KBM-7 (cell line): ENCODE measurements around the gene ZNF488.

Source experiments
- DNase-seq: peaks from one replicate; pipeline ENCODE4 v3.0.0-alpha.2; 2015
- in situ Hi-C: fragments of 300-500 bp; cut with MboI; formaldehyde crosslinking; loops from 2 replicates; pipeline ENCODE4 v1.14.3; 2020; ENCODE audit warnings: low sequenced_read_pairs, low pct_unique_long_range_greater_than_20kb, mixed read lengths

ZNF488 gene

GRCh38 chr10:47357131-47357582 lies 26.9 kb downstream of the ZNF488 start:
- no peak for DNase-seq
- in situ Hi-C loops = no loop called here

GRCh38 chr10:47356708-47357107 lies 27.4 kb downstream of the ZNF488 start:
- in situ Hi-C loops = no loop called here
- no peak for DNase-seq

- DNase-seq = no peak
- in situ Hi-C loops = no loop called here
Observed at GRCh38 chr10:47354900-47355299, 29.2 kb downstream of the ZNF488 start.

- in situ Hi-C loops = no loop called here
- no peak for DNase-seq
Observed at GRCh38 chr10:47354165-47354564, 29.9 kb downstream of the ZNF488 start.

GRCh38 chr10:47353351-47353750 lies 30.7 kb downstream of the ZNF488 start:
- in situ Hi-C loops = no loop called here

GRCh38 chr10:47351899-47352815 lies 31.9 kb downstream of the ZNF488 start:
- in situ Hi-C loops = no loop called here
- DNase-seq = no peak

More at GRCh38 chr10:47353351-47353750, 30.7 kb downstream of the ZNF488 start:
- no peak for DNase-seq

- in situ Hi-C loops = no loop called here
Observed at GRCh38 chr10:47350671-47351640, 33.1 kb downstream of the ZNF488 start.

GRCh38 chr10:47349941-47350371 lies 34.1 kb downstream of the ZNF488 start:
- in situ Hi-C loops = no loop called here
- DNase-seq = no peak

More at GRCh38 chr10:47350671-47351640, 33.1 kb downstream of the ZNF488 start:
- no peak for DNase-seq

- in situ Hi-C loops = no loop called here
- no peak for DNase-seq
Observed at GRCh38 chr10:47349516-47349915, 34.6 kb downstream of the ZNF488 start.

GRCh38 chr10:47348661-47349470 lies 35.2 kb downstream of the ZNF488 start:
- DNase-seq = no peak
- in situ Hi-C loops = no loop called here

- in situ Hi-C loops = no loop called here
- no peak for DNase-seq
Observed at GRCh38 chr10:47348138-47348651, 35.9 kb downstream of the ZNF488 start, which contains the start of gene RBP3. RBP3 (plus strand) TSS chr10:47348363; CDS start chr10:47348485, 122 bp downstream.

GRCh38 chr10:47347303-47347675 lies 36.8 kb downstream of the ZNF488 start:
- in situ Hi-C loops = no loop called here
- DNase-seq = no peak

- in situ Hi-C loops = no loop called here
- DNase-seq = no peak
Observed at GRCh38 chr10:47346581-47347302, 37.4 kb downstream of the ZNF488 start.

- in situ Hi-C loops = no loop called here
- no peak for DNase-seq
Observed at GRCh38 chr10:47344996-47345870, 38.9 kb downstream of the ZNF488 start.

GRCh38 chr10:47340608-47341170 lies 43.4 kb downstream of the ZNF488 start:
- in situ Hi-C loops = no loop called here
- peak; percentile 75 for DNase-seq

GRCh38 chr10:47339759-47340607 lies 44.1 kb downstream of the ZNF488 start:
- in situ Hi-C loops = no loop called here
- peak; percentile 82 for DNase-seq
